ENCODE measurements around the gene ZNF275.

DNA sequence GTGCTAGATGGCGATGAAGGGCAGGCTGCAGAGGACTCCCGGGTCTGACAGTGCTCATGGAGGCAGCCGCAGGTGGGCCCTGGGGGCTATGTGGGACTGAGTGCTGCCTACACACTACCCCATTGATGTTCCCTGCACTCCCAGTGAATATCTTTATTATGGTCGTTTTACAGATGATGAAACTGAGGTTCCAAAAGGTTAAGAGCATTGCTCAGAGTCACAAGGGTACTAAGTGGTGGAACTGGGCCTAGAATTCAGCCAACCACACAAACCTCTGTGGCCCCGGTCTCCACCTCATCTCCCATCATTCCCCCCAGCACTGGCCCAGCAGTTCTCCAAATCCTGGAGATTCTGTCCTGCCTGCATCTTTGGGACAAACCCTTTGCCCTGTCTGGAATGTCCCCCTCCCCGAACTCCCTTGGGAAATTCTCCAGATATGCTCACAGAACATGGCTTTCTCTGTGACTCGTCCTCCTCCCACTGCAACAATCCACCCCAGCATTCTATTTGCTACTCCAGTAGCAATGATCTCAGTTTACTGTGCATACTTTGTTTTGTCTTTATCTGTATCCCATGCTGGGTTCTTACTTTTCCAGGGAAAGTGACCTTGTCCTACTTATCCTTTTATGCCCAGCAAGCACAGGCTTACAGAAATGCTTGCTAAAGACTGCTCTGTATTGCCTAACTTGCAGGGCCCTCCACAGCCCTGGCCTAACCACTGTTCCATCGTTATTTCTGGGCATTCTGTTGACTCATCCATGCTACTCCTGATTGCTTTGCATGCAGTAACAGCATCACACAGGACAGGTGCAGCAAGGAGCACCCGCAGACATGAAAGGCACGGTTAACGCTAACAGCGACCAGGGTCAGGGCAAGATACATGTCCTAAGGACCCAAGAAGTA lies 26.4 kb upstream of the ZNF275 start:
- TF ChIP-seq CSDC2 (CRISPR knock-in tag; IDR thresholded peaks at IDR 0.05) (no peak), ZFP30 (CRISPR knock-in tag; IDR thresholded peaks at IDR 0.05) (no peak), ARNTL (CRISPR knock-in tag; IDR thresholded peaks at IDR 0.05; ENCODE audit: borderline replicate concordance, low read depth) (no peak), ZC3H10 (CRISPR knock-in tag; IDR thresholded peaks at IDR 0.05) (no peak), GLIS3 (CRISPR knock-in tag; IDR thresholded peaks at IDR 0.05) (no peak), ZNF565 (CRISPR knock-in tag; conservative IDR thresholded peaks at IDR 0.05; ENCODE audit: low read depth) (no peak), PPARA (CRISPR knock-in tag; IDR thresholded peaks at IDR 0.05; ENCODE audit: borderline replicate concordance) (no peak), TOX (CRISPR knock-in tag; IDR thresholded peaks at IDR 0.05; ENCODE audit: borderline replicate concordance) (no peak), RARB (CRISPR knock-in tag; IDR thresholded peaks at IDR 0.05) (no peak)
- TF ChIP-seq, protein P1, sequence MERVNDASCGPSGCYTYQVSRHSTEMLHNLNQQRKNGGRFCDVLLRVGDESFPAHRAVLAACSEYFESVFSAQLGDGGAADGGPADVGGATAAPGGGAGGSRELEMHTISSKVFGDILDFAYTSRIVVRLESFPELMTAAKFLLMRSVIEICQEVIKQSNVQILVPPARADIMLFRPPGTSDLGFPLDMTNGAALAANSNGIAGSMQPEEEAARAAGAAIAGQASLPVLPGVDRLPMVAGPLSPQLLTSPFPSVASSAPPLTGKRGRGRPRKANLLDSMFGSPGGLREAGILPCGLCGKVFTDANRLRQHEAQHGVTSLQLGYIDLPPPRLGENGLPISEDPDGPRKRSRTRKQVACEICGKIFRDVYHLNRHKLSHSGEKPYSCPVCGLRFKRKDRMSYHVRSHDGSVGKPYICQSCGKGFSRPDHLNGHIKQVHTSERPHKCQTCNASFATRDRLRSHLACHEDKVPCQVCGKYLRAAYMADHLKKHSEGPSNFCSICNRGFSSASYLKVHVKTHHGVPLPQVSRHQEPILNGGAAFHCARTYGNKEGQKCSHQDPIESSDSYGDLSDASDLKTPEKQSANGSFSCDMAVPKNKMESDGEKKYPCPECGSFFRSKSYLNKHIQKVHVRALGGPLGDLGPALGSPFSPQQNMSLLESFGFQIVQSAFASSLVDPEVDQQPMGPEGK (CRISPR knock-in tag; IDR thresholded peaks at IDR 0.05; ENCODE audit: borderline replicate concordance) = no peak
- TF ChIP-seq, protein P2, sequence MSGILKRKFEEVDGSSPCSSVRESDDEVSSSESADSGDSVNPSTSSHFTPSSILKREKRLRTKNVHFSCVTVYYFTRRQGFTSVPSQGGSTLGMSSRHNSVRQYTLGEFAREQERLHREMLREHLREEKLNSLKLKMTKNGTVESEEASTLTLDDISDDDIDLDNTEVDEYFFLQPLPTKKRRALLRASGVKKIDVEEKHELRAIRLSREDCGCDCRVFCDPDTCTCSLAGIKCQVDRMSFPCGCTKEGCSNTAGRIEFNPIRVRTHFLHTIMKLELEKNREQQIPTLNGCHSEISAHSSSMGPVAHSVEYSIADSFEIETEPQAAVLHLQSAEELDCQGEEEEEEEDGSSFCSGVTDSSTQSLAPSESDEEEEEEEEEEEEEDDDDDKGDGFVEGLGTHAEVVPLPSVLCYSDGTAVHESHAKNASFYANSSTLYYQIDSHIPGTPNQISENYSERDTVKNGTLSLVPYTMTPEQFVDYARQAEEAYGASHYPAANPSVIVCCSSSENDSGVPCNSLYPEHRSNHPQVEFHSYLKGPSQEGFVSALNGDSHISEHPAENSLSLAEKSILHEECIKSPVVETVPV (CRISPR knock-in tag; IDR thresholded peaks at IDR 0.05) = no peak
